ENCODE data around the gene PRPF4.

Gene PRPF4

DNA sequence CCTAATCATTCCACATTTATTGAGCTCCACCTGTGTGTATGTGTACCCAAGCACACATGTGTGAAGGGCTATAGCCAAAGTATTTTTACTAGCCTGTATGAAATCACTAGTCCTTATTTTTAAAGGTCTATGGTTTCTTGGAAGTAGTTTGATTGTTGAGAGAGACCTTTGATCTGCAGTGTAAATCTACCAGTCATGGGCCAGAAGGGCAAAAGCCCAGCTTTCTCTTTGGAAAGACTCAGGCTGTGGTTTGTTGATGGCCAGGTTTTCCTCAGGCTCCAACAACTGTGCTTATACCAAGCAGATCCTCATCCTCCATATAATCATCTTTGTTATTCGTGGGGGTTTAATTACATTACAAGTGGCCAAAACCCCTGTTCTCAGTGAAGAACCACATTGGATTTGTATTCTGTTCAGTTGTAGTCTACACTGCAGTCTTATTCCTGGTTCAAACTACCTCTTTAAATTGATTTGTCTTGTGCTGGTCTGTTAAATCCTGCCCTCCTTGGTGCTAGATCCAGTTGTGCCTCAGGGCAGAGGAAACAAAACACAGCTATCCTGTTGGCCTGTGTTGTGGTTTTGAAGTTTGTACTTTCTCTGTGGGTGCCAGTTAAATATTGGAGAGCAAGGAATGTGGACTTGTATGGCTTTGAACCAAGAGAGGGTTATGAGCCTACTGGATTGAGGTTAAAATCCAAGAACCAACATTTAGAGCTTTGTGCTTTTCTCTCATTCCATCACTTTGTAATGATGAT, 13.4 kb upstream of the PRPF4 start:
- Histone ChIP-seq H4K20me1 (no peaks in the 10 kb centered on the region), H3K27me3 (no peaks in the 10 kb centered on the region), H3K9ac (no peak overlapping the region), H3K4me2 (no peak overlapping the region), H3K36me3 (peaks cover 92% of the 10 kb centered on the region), H3K4me1 (no peaks in the 10 kb centered on the region), H3K9me3 (no peaks in the 10 kb centered on the region), H3K4me3 (no peak overlapping the region), H3K27ac (no peak overlapping the region)
- no peak for TF ChIP-seq Cebpa-rat (IDR thresholded peaks at IDR 0.05)

DNA sequence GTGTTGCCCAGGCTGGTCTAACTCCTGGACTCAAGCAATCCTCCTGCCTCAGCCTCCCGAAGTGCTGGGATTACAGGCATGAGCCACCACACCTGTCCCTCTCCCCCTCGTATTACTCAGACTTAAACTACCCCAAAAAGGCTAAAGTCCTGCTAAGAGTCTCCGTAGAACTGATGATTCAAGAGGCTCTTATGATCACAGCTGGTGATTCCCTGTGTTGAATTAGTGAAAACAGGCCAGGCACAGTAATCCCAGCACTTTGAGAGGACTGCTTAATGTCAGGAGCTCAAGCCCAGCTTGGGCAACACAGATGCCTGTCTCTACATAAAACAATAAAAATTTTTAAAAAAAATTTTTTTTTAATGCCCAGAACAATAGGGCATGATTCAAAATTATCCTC, 9.3 kb upstream of the PRPF4 start:
- Histone ChIP-seq H3K27ac (no peak overlapping the region), H3K9me3 (no peaks in the 10 kb centered on the region), H3K4me3 (no peak overlapping the region), H3K36me3 (peaks cover 92% of the 10 kb centered on the region), H3K4me1 (no peaks in the 10 kb centered on the region), H4K20me1 (no peaks in the 10 kb centered on the region), H3K4me2 (no peak overlapping the region), H3K9ac (no peak overlapping the region), H3K27me3 (no peaks in the 10 kb centered on the region)
- no peak for TF ChIP-seq Cebpa-rat (IDR thresholded peaks at IDR 0.05)

DNA sequence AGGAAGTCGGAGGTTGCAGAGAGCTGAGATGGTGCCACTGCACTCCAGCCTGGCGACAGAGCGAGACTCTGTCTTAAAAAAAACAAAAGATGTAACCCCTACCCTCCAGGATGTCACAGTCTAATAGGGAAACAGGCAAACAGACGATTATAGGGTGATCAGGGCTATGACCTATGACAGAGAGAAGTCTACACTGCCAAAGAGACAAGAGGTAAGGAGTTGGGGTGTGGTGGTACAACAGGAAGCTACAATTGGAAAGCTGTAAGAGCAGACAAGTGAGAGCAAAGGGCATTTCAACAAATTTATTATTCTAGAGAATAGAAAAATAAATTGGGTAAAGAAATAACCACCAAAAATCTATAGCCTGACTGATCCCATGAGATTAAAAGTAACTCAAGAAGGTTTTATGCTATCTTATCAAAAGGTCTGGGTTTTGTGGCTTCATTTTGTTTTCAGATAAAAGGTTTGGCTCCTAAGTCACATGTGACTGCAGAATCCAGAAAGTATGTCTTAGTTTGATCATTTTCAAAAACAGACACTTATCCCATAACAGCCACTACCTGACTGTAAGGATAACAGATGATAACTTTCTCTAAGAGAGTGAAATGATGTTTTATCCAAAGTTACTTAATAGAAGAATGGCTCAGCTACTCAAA, 7.4 kb upstream of the PRPF4 start:
- H3K9me3 ChIP-seq: no peaks in the 10 kb centered on the region
- H3K36me3 ChIP-seq: peaks cover 92% of the 10 kb centered on the region
- H3K4me3 ChIP-seq: no peak overlapping the region
- no peaks in the 10 kb centered on the region for H4K20me1 ChIP-seq
- no peak overlapping the region for H3K4me2 ChIP-seq
- no peaks in the 10 kb centered on the region for H3K4me1 ChIP-seq
- H3K27me3 ChIP-seq: no peaks in the 10 kb centered on the region
- H3K27ac ChIP-seq: no peak overlapping the region
- no peak overlapping the region for H3K9ac ChIP-seq
- TF ChIP-seq Cebpa-rat (IDR thresholded peaks at IDR 0.05): no peak

DNA sequence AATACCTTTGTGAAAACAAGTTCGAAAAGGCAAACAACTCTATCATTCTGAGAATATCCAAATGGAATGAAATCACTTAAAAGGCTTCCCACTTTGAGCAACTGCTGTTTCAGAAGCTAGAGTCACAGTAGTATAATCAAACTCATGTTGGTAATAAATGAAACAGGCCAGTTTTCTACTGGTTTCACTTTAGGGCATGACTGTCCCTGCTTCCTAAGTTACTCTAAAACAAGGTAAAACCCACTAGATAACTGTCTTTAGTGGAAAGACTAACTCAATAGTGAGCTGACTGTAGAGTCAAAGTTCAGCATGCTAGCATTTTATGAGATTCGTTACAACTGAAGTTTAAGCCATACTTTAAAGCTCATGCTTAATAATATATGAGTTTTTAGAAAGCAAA, 6.1 kb upstream of the PRPF4 start:
- Histone ChIP-seq H3K36me3 (peaks cover 86% of the 10 kb centered on the region), H3K9ac (no peak overlapping the region), H3K4me3 (no peak overlapping the region), H3K27ac (no peak overlapping the region), H3K4me1 (peaks cover 8% of the 10 kb centered on the region), H3K9me3 (no peaks in the 10 kb centered on the region), H4K20me1 (peaks cover 7% of the 10 kb centered on the region; the same call in 1 of the 2 replicates), H3K27me3 (no peaks in the 10 kb centered on the region), H3K4me2 (no peak overlapping the region)
- TF ChIP-seq Cebpa-rat (IDR thresholded peaks at IDR 0.05): no peak

DNA sequence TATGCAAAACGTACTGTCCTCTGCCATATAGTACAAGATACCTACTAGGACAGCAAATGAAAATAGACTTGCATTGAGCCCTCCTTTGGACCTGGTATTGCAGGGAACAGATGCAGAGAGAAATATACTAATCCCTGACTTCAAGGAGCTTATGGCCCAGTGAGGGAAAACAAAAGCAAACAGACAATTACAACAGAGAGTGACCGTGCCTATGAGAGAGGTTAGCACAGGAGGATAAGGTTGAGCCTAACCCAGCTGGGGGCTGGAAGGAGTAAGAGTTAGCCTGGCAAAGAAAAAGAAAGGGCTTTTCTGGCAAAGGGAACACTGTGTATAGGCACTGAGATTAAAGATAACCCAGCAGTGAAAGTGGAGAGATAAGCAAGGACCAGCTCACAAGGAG, 5.6 kb upstream of the PRPF4 start:
- peaks cover 84% of the 10 kb centered on the region for H3K36me3 ChIP-seq

DNA sequence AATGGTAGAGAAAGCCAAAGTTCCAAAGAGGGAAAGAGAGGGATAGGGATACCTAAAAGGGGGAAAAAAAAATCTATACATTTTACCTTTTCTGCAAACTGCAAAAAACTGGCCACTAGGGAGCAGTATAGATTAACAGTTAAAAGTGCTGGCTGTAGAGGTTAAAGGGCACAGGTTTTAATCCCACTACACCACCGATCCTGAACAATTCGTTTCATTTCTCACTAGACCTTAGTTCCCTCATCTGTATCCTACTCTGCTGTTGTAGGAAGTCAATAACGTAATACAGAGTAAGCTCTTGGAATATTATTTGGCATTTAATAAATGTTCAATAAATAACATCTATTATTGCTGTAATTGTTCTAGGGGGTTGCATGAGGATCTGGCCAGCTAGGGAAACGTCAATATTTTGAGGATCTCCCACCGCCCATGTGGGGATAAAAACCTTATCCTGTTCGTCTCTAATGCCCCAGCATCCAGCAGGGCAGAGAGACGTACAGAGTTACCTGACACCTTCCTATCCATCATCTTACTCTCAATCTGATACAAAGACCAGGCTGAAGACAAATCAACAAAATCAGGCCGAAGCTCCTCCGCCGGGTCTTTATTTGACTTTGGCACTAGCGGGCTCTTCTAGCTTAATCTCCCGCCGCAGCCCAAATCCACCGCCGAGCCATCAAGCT, 843 bp upstream of the PRPF4 start:
- H3K27me3 ChIP-seq: no peaks in the 10 kb centered on the region
- no peaks in the 10 kb centered on the region for H3K9me3 ChIP-seq
- H3K4me1 ChIP-seq: peaks cover 29% of the 10 kb centered on the region
- peak overlapping the region; percentile 85 for H3K4me2 ChIP-seq
- peaks cover 22% of the 10 kb centered on the region for H4K20me1 ChIP-seq
- no peak for TF ChIP-seq Cebpa-rat (IDR thresholded peaks at IDR 0.05)
- H3K4me3 ChIP-seq: peak overlapping the region; percentile 86
- peak overlapping the region; percentile 92 for H3K9ac ChIP-seq
- peak overlapping the region; percentile 92 for H3K27ac ChIP-seq
- H3K36me3 ChIP-seq: peaks cover 68% of the 10 kb centered on the region

More for the DNA sequence above, 5.6 kb upstream of the PRPF4 start:
- H3K9me3 ChIP-seq: no peaks in the 10 kb centered on the region
- H3K4me3 ChIP-seq: no peak overlapping the region
- no peak overlapping the region for H3K4me2 ChIP-seq
- TF ChIP-seq Cebpa-rat (IDR thresholded peaks at IDR 0.05): no peak
- no peak overlapping the region for H3K9ac ChIP-seq
- H3K4me1 ChIP-seq: peaks cover 8% of the 10 kb centered on the region
- no peak overlapping the region for H3K27ac ChIP-seq
- no peaks in the 10 kb centered on the region for H3K27me3 ChIP-seq
- H4K20me1 ChIP-seq: peaks cover 7% of the 10 kb centered on the region; the same call in 1 of the 2 replicates

DNA sequence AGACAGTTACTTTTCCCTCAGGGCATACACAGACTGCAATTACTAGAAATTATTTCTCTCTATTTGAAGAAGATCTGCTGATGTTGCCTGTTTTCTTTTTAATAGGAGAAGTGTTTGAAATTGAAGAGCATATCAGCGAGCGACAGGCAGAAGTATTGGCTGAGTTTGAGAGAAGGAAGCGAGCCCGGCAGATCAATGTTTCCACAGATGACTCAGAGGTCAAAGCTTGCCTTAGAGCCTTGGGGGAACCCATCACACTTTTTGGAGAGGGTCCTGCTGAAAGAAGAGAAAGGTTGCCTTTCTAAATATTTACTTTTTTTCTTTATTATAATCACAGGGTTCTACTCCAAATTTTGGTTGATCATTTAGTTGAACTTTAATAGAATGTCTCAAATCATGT, 3.4 kb downstream of the PRPF4 start:
- H3K9me3 ChIP-seq: no peaks in the 10 kb centered on the region
- no peaks in the 10 kb centered on the region for H3K27me3 ChIP-seq
- H3K4me3 ChIP-seq: no peak overlapping the region
- no peak overlapping the region for H3K4me2 ChIP-seq
- peaks cover 71% of the 10 kb centered on the region for H3K36me3 ChIP-seq
- no peak for TF ChIP-seq Cebpa-rat (IDR thresholded peaks at IDR 0.05)
- H3K9ac ChIP-seq: no peak overlapping the region; the same call in 1 of the 2 replicates
- no peak overlapping the region for H3K27ac ChIP-seq
- peaks cover 27% of the 10 kb centered on the region for H3K4me1 ChIP-seq
- peaks cover 48% of the 10 kb centered on the region for H4K20me1 ChIP-seq

DNA sequence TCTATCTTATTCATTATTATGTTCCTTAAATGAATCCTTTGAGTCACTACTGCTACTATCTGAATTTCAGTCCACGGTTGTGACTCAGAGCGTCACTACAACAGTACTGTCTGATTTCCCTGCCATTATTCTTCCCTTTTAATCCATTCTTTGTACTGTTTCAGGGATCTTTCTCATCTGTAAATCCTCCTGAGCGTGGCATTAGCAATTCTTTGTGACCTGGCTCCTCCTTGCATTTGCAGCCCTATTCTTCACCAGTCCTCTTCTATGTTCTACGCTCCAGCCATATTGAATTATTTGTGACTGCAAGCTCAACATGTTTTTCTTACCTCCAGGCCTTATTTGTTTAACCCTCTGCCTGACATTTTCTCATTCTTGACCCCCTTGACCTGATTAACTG, 5.9 kb downstream of the PRPF4 start:
- TF ChIP-seq Cebpa-rat (IDR thresholded peaks at IDR 0.05): no peak
- Histone ChIP-seq H4K20me1 (peaks cover 43% of the 10 kb centered on the region), H3K27me3 (no peaks in the 10 kb centered on the region), H3K9me3 (no peaks in the 10 kb centered on the region), H3K36me3 (peaks cover 96% of the 10 kb centered on the region), H3K4me3 (no peak overlapping the region), H3K4me1 (peaks cover 18% of the 10 kb centered on the region), H3K9ac (no peak overlapping the region), H3K4me2 (no peak overlapping the region), H3K27ac (no peak overlapping the region)

DNA sequence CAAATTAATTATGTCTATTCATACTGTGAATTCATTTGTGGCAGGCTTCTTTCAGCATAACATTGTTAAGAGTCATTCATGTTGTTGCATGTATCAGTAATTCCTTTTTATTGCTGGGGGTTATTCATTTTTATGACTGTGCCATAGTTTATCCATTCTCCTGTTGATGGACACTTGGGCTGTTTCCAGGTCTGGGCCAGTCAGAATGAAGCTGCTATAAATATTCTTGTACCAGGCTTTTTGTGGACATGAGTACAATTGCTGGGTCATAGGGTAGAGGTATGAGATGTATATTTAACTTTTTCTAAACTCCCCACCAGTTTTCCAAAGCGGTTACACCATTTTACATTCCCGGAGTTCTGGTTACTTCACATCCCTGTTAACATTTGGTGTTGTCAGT, 13.6 kb downstream of the PRPF4 start:
- TF ChIP-seq Cebpa-rat (IDR thresholded peaks at IDR 0.05): no peak
- H3K4me3 ChIP-seq: no peak overlapping the region
- H3K4me2 ChIP-seq: no peak overlapping the region
- no peak overlapping the region for H3K27ac ChIP-seq
- peaks cover 10% of the 10 kb centered on the region for H4K20me1 ChIP-seq
- no peaks in the 10 kb centered on the region for H3K27me3 ChIP-seq
- H3K36me3 ChIP-seq: peaks cover 98% of the 10 kb centered on the region
- no peak overlapping the region for H3K9ac ChIP-seq
- H3K9me3 ChIP-seq: no peaks in the 10 kb centered on the region
- no peaks in the 10 kb centered on the region for H3K4me1 ChIP-seq

DNA sequence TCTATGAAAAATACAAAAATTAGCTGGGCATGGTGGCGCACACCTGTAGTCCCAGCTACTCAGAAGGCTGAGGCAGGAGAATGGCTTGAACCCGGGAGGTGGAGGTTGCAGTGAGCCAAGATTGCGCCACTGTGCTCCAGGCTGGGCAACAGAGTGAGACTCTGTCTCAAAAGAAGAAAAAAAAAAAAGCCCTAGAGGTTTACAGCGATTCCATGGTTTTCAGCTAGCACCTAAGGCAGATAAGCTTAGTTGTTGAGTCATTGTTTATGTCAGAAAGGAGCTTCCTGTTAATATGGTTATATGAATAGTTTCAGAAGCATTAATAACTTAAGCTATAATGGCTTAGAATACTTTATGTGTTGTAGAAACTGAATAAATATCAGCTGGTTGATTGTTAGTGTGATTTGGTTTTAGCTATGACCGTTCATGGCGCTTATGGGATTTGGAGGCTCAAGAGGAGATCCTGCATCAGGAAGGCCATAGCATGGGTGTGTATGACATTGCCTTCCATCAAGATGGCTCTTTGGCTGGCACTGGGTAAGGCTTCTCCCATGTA, 14.7 kb downstream of the PRPF4 start:
- peaks cover 97% of the 10 kb centered on the region for H3K36me3 ChIP-seq
- no peaks in the 10 kb centered on the region for H3K4me1 ChIP-seq
- H4K20me1 ChIP-seq: peaks cover 10% of the 10 kb centered on the region; the same call in 1 of the 2 replicates
- H3K4me2 ChIP-seq: no peak overlapping the region
- no peaks in the 10 kb centered on the region for H3K27me3 ChIP-seq
- H3K27ac ChIP-seq: no peak overlapping the region
- TF ChIP-seq Cebpa-rat (IDR thresholded peaks at IDR 0.05): no peak
- H3K9me3 ChIP-seq: no peaks in the 10 kb centered on the region
- no peak overlapping the region for H3K4me3 ChIP-seq
- no peak overlapping the region for H3K9ac ChIP-seq
